Retinal pigment epithelial cell (primary cell): ENCODE data around the gene STC2.

ENCODE experiments used
- DNase-seq: peaks from one replicate; pipeline ENCODE4 v3.0.0-alpha.2; 2010; ENCODE audit warnings: low read depth
- H3K4me3 ChIP-seq: 2 replicates; pipeline ENCODE4 v1.5.1; 2011; ENCODE audit warnings: mild to moderate bottlenecking, low read length, control low read depth, moderate library complexity
- TF ChIP-seq, protein P1 (sequence below): conservative IDR thresholded peaks from 2 replicates; pipeline ENCODE4 v1.5.1; 2011; ENCODE audit warnings: low read depth, low read length, control low read depth, inconsistent platforms

Gene STC2

DNA sequence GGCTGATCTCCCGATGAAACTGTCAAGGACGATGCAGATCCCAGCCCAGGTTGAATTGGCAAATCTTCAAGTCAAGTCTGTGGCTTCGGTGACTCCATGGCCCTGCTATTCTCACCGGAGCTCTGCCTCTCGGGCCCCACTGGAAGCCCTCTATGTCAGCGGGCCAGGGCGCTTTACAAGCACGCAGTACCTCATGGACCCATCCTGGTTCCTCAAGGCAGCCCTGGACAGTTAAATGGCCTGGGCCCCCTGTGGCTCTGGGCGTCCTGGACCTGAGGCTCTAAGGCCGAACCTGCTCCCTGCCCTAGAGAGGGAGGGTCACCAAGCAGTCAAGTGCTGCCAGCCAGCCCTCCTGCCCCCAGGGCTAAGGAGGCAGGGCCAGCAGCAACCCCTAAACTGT, 45.3 kb downstream of the STC2 start:
- TF ChIP-seq, protein P1, sequence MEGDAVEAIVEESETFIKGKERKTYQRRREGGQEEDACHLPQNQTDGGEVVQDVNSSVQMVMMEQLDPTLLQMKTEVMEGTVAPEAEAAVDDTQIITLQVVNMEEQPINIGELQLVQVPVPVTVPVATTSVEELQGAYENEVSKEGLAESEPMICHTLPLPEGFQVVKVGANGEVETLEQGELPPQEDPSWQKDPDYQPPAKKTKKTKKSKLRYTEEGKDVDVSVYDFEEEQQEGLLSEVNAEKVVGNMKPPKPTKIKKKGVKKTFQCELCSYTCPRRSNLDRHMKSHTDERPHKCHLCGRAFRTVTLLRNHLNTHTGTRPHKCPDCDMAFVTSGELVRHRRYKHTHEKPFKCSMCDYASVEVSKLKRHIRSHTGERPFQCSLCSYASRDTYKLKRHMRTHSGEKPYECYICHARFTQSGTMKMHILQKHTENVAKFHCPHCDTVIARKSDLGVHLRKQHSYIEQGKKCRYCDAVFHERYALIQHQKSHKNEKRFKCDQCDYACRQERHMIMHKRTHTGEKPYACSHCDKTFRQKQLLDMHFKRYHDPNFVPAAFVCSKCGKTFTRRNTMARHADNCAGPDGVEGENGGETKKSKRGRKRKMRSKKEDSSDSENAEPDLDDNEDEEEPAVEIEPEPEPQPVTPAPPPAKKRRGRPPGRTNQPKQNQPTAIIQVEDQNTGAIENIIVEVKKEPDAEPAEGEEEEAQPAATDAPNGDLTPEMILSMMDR: no peak
- H3K4me3 ChIP-seq: no peak overlapping the region
- no peak for DNase-seq

DNA sequence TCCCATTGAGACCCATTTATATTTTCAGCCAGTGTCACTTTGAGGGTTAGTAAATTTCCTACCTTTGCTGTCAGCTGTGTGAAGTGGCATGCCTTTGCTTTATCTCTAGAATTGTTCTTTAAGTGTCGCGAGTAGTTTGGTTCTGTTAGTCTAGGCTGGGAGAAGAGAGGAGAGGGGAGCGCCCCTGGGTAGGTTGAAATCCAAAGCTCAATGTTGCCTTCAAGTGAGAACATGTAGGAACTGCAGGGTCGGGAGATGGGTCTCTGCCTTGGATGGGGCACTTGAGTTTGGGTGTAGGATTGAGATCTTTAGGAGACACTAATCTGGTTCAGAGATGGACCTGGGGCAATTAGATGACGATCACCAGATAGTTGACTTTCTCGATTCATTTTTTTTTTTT, 46.3 kb downstream of the STC2 start:
- H3K4me3 ChIP-seq: no peak overlapping the region
- no peak for DNase-seq
- TF ChIP-seq, protein P1: peak; percentile 53

DNA sequence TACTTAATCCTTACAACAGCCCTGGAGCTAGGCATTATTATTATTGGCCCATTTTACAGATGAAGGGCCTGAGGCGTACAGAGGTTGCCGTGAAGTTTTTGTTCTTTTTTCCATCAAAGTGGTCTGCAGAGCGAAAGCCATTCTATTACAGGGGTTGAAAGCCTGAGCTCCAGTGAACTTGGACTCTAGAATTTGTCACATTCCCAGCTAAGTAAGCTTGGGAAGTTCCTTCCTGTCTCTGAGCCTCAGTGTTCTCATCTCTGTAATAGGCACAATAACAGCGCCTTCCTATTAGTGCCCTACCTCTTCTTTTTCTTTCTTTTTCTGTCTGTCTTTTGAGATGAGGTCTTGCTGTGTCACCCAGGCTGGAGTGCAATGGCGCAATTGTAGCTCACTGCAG, 49.0 kb downstream of the STC2 start:
- TF ChIP-seq, protein P1: no peak
- no peak for DNase-seq
- H3K4me3 ChIP-seq: no peak overlapping the region

DNA sequence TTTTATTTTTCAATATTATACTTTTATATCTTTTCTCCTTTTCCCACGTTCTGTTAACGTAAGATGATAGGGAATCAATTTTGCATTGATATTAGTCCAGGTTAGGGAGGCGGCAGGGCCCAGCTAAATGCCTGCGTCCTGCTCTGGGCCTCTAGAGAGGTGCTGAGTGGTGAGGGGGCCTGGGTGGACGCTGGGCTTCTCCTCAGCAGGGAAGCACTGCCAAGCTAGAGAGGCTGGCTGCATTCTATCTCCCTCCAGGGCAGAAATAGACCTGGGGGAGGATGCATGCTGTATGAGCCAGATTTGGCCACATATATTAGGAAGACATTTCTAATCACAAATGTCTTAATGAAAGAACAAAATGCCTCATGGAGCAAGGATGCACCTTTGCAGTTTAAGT, 49.6 kb downstream of the STC2 start:
- H3K4me3 ChIP-seq: no peak overlapping the region
- TF ChIP-seq, protein P1: no peak
- no peak for DNase-seq

DNA sequence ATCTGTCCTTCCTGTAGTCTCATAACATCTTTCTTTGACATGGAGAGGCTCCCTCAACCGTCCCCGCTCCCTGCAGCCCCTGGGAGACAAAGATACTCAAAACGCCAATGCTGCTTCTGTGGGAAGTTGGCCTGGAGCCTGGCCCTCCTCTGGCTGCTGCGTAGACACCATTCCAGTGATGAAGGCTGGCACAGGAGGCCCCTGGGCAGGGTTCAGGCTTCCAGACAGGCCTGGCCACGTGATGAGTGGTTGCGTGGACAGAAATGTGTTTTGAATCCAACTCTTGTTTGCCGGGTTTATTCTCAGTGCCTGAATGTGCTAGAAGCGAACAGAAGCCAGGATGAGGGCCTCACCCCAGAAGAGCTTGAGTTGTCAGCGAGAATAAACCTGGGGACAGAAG, 50.0 kb downstream of the STC2 start:
- TF ChIP-seq, protein P1: no peak
- no peak overlapping the region for H3K4me3 ChIP-seq
- DNase-seq: no peak

DNA sequence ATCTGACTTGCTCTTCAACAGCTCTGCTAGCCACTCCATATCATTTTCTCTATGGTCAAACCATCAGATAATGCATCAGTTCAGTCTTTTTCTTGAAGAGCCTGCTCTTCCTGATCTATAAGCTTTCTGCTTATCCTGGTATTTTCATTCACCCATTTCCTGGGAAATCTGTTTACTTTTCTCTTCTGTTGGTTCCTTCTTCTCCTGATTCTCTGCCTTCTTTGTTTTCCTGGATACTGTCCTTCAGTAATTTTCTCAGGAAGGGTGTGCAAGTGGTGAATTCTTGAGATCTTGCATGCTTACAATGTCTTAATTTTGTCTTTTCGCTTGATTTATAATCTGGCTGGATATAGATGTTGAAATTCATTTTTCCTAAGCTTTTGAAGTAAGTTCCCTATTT, 53.4 kb downstream of the STC2 start:
- no peak for DNase-seq
- TF ChIP-seq, protein P1: no peak
- no peak overlapping the region for H3K4me3 ChIP-seq

DNA sequence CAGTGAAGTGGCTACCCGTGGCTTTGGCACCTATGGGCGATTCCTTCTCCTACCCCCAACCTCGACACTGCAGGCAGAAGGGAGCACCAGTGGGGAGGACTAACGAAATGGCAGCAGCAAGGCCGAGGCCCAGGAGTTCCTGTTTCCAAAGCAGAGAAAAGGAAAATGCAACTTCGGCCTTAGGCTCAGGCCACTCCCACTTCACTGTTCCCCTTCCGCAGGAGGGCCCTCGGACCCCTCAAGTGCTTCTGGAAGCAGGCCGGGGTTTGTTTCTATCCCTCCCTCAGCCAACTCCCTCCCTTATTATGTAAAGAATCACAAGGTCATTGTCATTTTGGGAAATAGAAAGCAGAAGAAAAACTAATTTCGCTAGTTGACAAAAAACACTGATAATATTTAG, 56.8 kb downstream of the STC2 start:
- TF ChIP-seq, protein P1: no peak

More for the DNA sequence above, 56.8 kb downstream of the STC2 start:
- no peak overlapping the region for H3K4me3 ChIP-seq
- no peak for DNase-seq
